Cardiac muscle cell (in vitro differentiated cells and primary cell): ENCODE data around the gene MRPL44. TPM values are rescaled to one million over a fixed set of nuclear protein-coding genes. Genes with fewer than 3 reads are reported as not detected.

Experiments used
- DNase-seq, 2 donors: peaks; one replicate each; pipeline versions ENCODE4 v3.0.0 to v3.0.0-alpha.2; 2010 to 2017; ENCODE audit warnings: low read depth in 1 of 2, low spot score in 1 of 2
- H3K27ac ChIP-seq: fragments of 200-600 bp; sonication (generic); 2 replicates; pipeline ENCODE4 v1.5.1; 2016
- H3K27me3 ChIP-seq: fragments of 200-600 bp; sonication (generic); 2 replicates; pipeline ENCODE4 v1.6.0; 2016; ENCODE audit warnings: control low read depth
- H3K36me3 ChIP-seq: fragments of 200-600 bp; sonication (generic); 2 replicates; pipeline ENCODE4 v1.5.1; 2016; ENCODE audit warnings: control low read depth
- H3K4me1 ChIP-seq: fragments of 200-600 bp; sonication (generic); 2 replicates; pipeline ENCODE4 v1.8.1; 2017; ENCODE audit warnings: low read depth, mild to moderate bottlenecking, mixed run types
- H3K4me3 ChIP-seq: fragments of 200-600 bp; sonication (generic); 2 replicates; pipeline ENCODE4 v1.5.1; 2016; ENCODE audit warnings: mild to moderate bottlenecking
- H3K9me3 ChIP-seq: fragments of 200-600 bp; sonication (generic); 2 replicates; pipeline ENCODE4 v1.5.1; 2017; ENCODE audit warnings: low read depth, mild to moderate bottlenecking, control low read depth
- CTCF ChIP-seq: IDR thresholded peaks from 2 replicates; pipeline ENCODE4 v1.5.1; 2012; ENCODE audit warnings: low read depth, mild to moderate bottlenecking, low read length
- polyA plus RNA-seq: library from polyadenylated mRNA; unstranded; fragments of >200 nt; fragmentation: Nextera tagmentation; extraction: Ambion mirVana; gene quantifications from 2 replicates; pipeline ENCODE4 v1.2.1, GENCODE V29; 2016
- total RNA-seq: library from RNA; depleted of rRNA; stranded (reverse); fragments of >200 nt; gene quantifications from 2 replicates; pipeline ENCODE4 v1.2.3, GENCODE V29; 2016

Gene MRPL44
- total and polyA plus RNA-seq, 2 experiments from 2014 or later: 31.5 to 35.3 TPM

- Histone ChIP-seq H3K27ac (no peak overlapping the region), H3K4me1 (peaks cover 13% of the 10 kb centered on the region)
Observed at GRCh38 chr2:223941579-223942277, 15.5 kb upstream of the MRPL44 start.

GRCh38 chr2:223943135-223943534 lies 14.1 kb upstream of the MRPL44 start:
- H3K4me1 ChIP-seq: peaks cover 5% of the 10 kb centered on the region
- no peaks in the 10 kb centered on the region for H3K27me3 ChIP-seq
- no peak overlapping the region for H3K27ac ChIP-seq
- H3K36me3 ChIP-seq: no peaks in the 10 kb centered on the region
- H3K9me3 ChIP-seq: no peaks in the 10 kb centered on the region
- no peak for TF ChIP-seq CTCF
- no peak overlapping the region for H3K4me3 ChIP-seq
- no peak for DNase-seq

More at GRCh38 chr2:223941579-223942277, 15.5 kb upstream of the MRPL44 start:
- H3K9me3 ChIP-seq: no peaks in the 10 kb centered on the region
- DNase-seq: peak in 1 of 2 donors; percentile 92
- H3K27me3 ChIP-seq: no peaks in the 10 kb centered on the region
- no peak overlapping the region for H3K4me3 ChIP-seq
- no peak for TF ChIP-seq CTCF
- no peaks in the 10 kb centered on the region for H3K36me3 ChIP-seq

DNA sequence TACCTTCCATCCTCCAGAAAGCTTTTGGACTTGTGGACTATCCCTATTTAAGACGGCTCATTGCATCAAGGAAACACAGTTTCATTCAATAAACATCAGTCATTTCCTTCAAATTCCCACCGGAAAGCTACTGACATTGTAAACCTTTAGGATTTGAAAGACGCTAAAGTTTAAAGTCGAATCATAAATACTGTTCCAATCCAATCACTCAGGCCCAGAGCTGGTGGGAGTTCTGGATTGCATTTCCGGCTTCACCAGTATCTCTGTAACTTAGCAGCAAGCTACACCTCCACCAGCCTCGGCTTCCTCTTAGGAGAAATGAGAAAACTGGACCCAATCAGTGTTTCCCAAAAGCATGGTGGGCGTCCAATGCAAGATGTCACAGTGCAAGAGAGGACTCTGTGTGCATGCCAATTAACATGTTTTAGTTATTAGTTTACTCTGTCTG lies 13.7 kb upstream of the MRPL44 start:
- no peak for TF ChIP-seq CTCF
- peak in 1 of 2 donors; percentile 62 for DNase-seq
- no peak overlapping the region for H3K27ac ChIP-seq

GRCh38 chr2:223944166-223944702 lies 13.0 kb upstream of the MRPL44 start:
- no peaks in the 10 kb centered on the region for H3K36me3 ChIP-seq
- H3K4me1 ChIP-seq: peaks cover 5% of the 10 kb centered on the region
- H3K27ac ChIP-seq: peak overlapping the region; percentile 85
- H3K9me3 ChIP-seq: no peaks in the 10 kb centered on the region
- peak in 1 of 2 donors; percentile 67 for DNase-seq
- no peak for TF ChIP-seq CTCF
- H3K27me3 ChIP-seq: no peaks in the 10 kb centered on the region
- H3K4me3 ChIP-seq: peak overlapping the region; percentile 91

More for the DNA sequence above, 13.7 kb upstream of the MRPL44 start:
- H3K4me3 ChIP-seq: peak overlapping the region; percentile 91
- H3K9me3 ChIP-seq: no peaks in the 10 kb centered on the region
- no peaks in the 10 kb centered on the region for H3K27me3 ChIP-seq
- H3K4me1 ChIP-seq: peaks cover 5% of the 10 kb centered on the region
- H3K36me3 ChIP-seq: no peaks in the 10 kb centered on the region

DNA sequence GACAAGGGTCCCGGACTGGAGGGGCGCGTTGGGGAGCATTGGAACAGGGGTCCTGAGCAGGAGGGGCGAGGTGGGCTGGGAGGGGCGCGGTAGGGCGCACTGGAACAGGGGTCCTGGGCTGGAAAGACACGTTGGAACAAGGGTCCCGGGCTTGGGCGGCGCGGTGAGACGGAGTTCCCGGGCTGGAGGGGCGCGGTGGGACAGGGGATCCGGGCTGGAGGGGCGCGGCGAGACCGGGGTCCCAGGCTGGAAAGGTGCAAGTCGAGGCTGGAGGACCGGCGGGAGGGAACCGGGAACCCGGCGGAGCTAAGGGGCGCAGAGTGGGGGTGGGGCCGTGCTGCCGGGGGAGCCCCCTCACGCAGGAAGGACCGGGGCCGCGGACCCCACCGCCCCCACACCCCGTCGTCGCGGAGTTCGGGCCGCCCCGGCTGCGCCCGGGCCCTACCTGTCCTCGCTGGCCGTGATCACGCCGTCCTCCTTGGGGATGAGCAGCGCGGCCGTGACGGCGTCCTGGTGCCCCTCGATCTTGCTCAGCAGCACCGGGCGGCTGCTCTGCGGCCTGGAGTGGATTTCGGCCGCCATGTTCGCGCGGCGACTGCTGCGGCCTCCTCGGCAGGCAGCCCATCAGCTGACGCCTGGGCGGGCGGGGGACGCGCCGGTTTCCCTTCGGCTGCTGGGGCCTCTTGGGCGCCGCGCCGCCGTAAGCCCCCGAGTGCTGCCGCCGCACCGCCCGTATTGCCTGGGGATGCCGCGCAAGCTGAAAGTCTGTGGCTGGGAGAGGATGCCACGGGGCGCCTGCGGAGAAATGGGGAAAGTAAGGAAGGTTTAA lies 12.3 kb upstream of the MRPL44 start, which contains the start of gene WDFY1:
WDFY1 (minus strand) TSS at position 633 of the 829 bp plus-strand sequence; CDS start at position 582, 51 bp downstream.
- H3K36me3 ChIP-seq: no peaks in the 10 kb centered on the region
- peak within 1 kb of the TSS; percentile 85 for H3K27ac ChIP-seq
- DNase-seq: peak; percentile 95
- peaks cover 5% of the 10 kb centered on the region for H3K4me1 ChIP-seq
- peak within 1 kb of the TSS; percentile 91 for H3K4me3 ChIP-seq
- H3K27me3 ChIP-seq: no peaks in the 10 kb centered on the region
- H3K9me3 ChIP-seq: no peaks in the 10 kb centered on the region
- no peak for TF ChIP-seq CTCF
